GM12865 (cell line): ENCODE measurements around the gene SPOCK1.
"Not testable (repeated sequence)": the region's sequence is repeated elsewhere in the genome, so short reads cannot be mapped to it uniquely, and the experiment has no call there.

ENCODE experiments used
- DNase-seq: peaks from one replicate; pipeline ENCODE4 v3.0.0; 2010; ENCODE audit warnings: low read depth
- H3K4me3 ChIP-seq: 2 replicates; pipeline ENCODE4 v1.5.1; 2011; ENCODE audit warnings: mild to moderate bottlenecking, low read depth, low read length, control low read depth
- CTCF ChIP-seq: IDR thresholded peaks from 2 replicates; pipeline ENCODE4 v1.5.1; 2011; ENCODE audit warnings: low read length, control low read depth, low read depth, inconsistent platforms; ENCODE audit not compliant: insufficient read depth; ENCODE audit errors: missing control alignments

Gene SPOCK1

GRCh38 chr5:137393196-137393993, 105.7 kb downstream of the SPOCK1 start:
- TF ChIP-seq CTCF = no peak
- no peak overlapping the region for H3K4me3 ChIP-seq
- DNase-seq = no peak

- DNase-seq = no peak
Measured at GRCh38 chr5:137392261-137392660, 106.9 kb downstream of the SPOCK1 start.

GRCh38 chr5:137391044-137391443, 108.1 kb downstream of the SPOCK1 start:
- not testable (repeated sequence) for H3K4me3 ChIP-seq, DNase-seq

More at GRCh38 chr5:137392261-137392660, 106.9 kb downstream of the SPOCK1 start:
- no peak overlapping the region for H3K4me3 ChIP-seq
- TF ChIP-seq CTCF = no peak

GRCh38 chr5:137389042-137389441, 110.1 kb downstream of the SPOCK1 start:
- no peak for TF ChIP-seq CTCF

GRCh38 chr5:137385064-137385463, 114.1 kb downstream of the SPOCK1 start:
- no peak for DNase-seq
- H3K4me3 ChIP-seq = no peak overlapping the region

More at GRCh38 chr5:137389042-137389441, 110.1 kb downstream of the SPOCK1 start:
- H3K4me3 ChIP-seq = no peak overlapping the region
- no peak for DNase-seq

GRCh38 chr5:137383909-137384308, 115.2 kb downstream of the SPOCK1 start:
- no peak for TF ChIP-seq CTCF
- H3K4me3 ChIP-seq = no peak overlapping the region
- no peak for DNase-seq

More at GRCh38 chr5:137385064-137385463, 114.1 kb downstream of the SPOCK1 start:
- TF ChIP-seq CTCF = no peak

GRCh38 chr5:137381555-137381954, 117.6 kb downstream of the SPOCK1 start:
- no peak for DNase-seq
- H3K4me3 ChIP-seq = no peak overlapping the region
- TF ChIP-seq CTCF = no peak
